SK-N-SH (cell line): ENCODE results near the gene ELMO2. TPM values are rescaled to one million over a fixed set of nuclear protein-coding genes. Genes with fewer than 3 reads are reported as not detected.

Source experiments
- CTCF ChIA-PET: fragments of 300-600, 350-600 bp; formaldehyde crosslinking; extraction: SDS; loops from one replicate; lab custom pipeline; 2021; lab: Yijun Ruan, JAX
- POLR2A ChIA-PET: fragments of 350-600 bp; sonication (Branson Sonifier 250); formaldehyde crosslinking; extraction: SDS; loops from one replicate; lab custom pipeline; 2020; ENCODE audit warnings: antibody characterized with exemption, inconsistent platforms; lab: Yijun Ruan, JAX
- DNase-seq: peaks from one replicate; pipeline ENCODE4 v3.0.0; 2012
- H2AFZ ChIP-seq: fragments of 200-600 bp; sonication (generic); 2 replicates; pipeline ENCODE4 v1.8.1; 2016; ENCODE audit warnings: antibody characterized with exemption, mild to moderate bottlenecking, low read depth
- H3F3A ChIP-seq: fragments of 200-600 bp; sonication (generic); replicated peaks from 2 replicates; pipeline ENCODE3; 2016; ENCODE audit warnings: antibody characterized with exemption, mild to moderate bottlenecking; ENCODE audit not compliant: insufficient read depth
- H3K27ac ChIP-seq, 2 experiments: fragments of 200-500 bp in 1 of 2; fragments of 200-600 bp in 1 of 2; sonication (Bioruptor generic) in 1 of 2; sonication (generic), shearing (Covaris generic) in 1 of 2; 2 replicates each; pipeline versions ENCODE4 v1.5.1 to v1.6.1; 2014 to 2016; ENCODE audit warnings: low read depth in 2 of 2, inconsistent platforms in 1 of 2, low read length in 1 of 2, mild to moderate bottlenecking in 1 of 2, mixed read lengths in 1 of 2
- H3K27me3 ChIP-seq: fragments of 200-600 bp; sonication (generic), shearing (Covaris generic); 2 replicates; pipeline ENCODE4 v1.6.1; 2016; ENCODE audit warnings: mixed run types; ENCODE audit not compliant: insufficient read depth
- H3K36me3 ChIP-seq, 2 experiments: fragments of 200-500 bp in 1 of 2; fragments of 200-600 bp in 1 of 2; sonication (Bioruptor generic) in 1 of 2; sonication (generic) in 1 of 2; replicated peaks in 1 of 2; 2 replicates each; pipeline versions ENCODE3 to v1.5.1; 2014 to 2016; ENCODE audit warnings: low read length in 1 of 2, mild to moderate bottlenecking in 1 of 2; ENCODE audit not compliant: insufficient read depth in 2 of 2, control insufficient read depth in 1 of 2
- H3K4me1 ChIP-seq, 2 experiments: fragments of 200-500 bp in 1 of 2; fragments of 200-600 bp in 1 of 2; sonication (Bioruptor generic) in 1 of 2; sonication (generic), shearing (Covaris generic) in 1 of 2; 2 replicates each; pipeline versions ENCODE4 v1.5.1 to v1.6.1; 2014 to 2016; ENCODE audit warnings: low read depth in 1 of 2, low read length in 1 of 2, mixed run types in 1 of 2; ENCODE audit not compliant: insufficient read depth in 2 of 2, control insufficient read depth in 1 of 2
- H3K4me2 ChIP-seq: fragments of 200-600 bp; sonication (generic), shearing (Covaris generic); 2 replicates; pipeline ENCODE4 v1.6.1; 2017; ENCODE audit warnings: mixed run types
- H3K4me3 ChIP-seq, 2 experiments: fragments of 200-500 bp in 1 of 2; fragments of 200-600 bp in 1 of 2; sonication (Bioruptor generic) in 1 of 2; sonication (generic), shearing (Covaris generic) in 1 of 2; 2 replicates each; pipeline versions ENCODE4 v1.5.1 to v1.8.1; 2014 to 2016; ENCODE audit warnings: low read depth in 2 of 2, inconsistent platforms in 1 of 2, low read length in 1 of 2, mild to moderate bottlenecking in 1 of 2, mixed read lengths in 1 of 2, moderate library complexity in 1 of 2
- H3K79me2 ChIP-seq: fragments of 200-600 bp; sonication (generic); 2 replicates; pipeline ENCODE4 v1.8.1; 2017; ENCODE audit warnings: mild to moderate bottlenecking; ENCODE audit not compliant: insufficient read depth
- H3K9ac ChIP-seq: fragments of 200-600 bp; sonication (generic); 2 replicates; pipeline ENCODE4 v1.6.1; 2017; ENCODE audit warnings: mixed run types
- H3K9me2 ChIP-seq: fragments of 200-600 bp; sonication (generic); 2 replicates; pipeline ENCODE4 v1.6.1; 2017; ENCODE audit warnings: mixed run types
- H3K9me3 ChIP-seq: fragments of 200-600 bp; sonication (generic); 2 replicates; pipeline ENCODE4 v1.6.1; 2017; ENCODE audit warnings: mixed run types, mild to moderate bottlenecking, moderate library complexity
- H4K20me1 ChIP-seq: fragments of 200-600 bp; sonication (generic); 2 replicates; pipeline ENCODE4 v1.6.1; 2017; ENCODE audit warnings: mild to moderate bottlenecking, mixed run types; ENCODE audit not compliant: insufficient read depth
- EP300 ChIP-seq, 2 experiments: IDR thresholded peaks; 2 replicates each; pipeline versions ENCODE4 v1.4.0 to v1.6.1; 2012; ENCODE audit warnings: borderline replicate concordance in 1 of 2, low read depth in 1 of 2, low read length in 1 of 2
- FOXJ3 ChIP-seq: sonication (generic); formaldehyde crosslinking; IDR thresholded peaks from 2 replicates; pipeline ENCODE4 v1.5.1; 2020; ENCODE audit warnings: mild to moderate bottlenecking, missing genetic modification reagents
- NRF1 ChIP-seq: IDR thresholded peaks from 2 replicates; pipeline ENCODE4 v1.6.1; 2012; ENCODE audit warnings: low read depth, mild to moderate bottlenecking, low read length
- RAD21 ChIP-seq: IDR thresholded peaks from 2 replicates; pipeline ENCODE4 v1.6.1; 2012; ENCODE audit warnings: mild to moderate bottlenecking, low read length
- RCOR1 ChIP-seq: fragments of 150-350 bp; IDR thresholded peaks from 2 replicates; pipeline ENCODE4 v1.6.1; 2017; ENCODE audit warnings: antibody characterized with exemption, low read length
- SMC3 ChIP-seq: IDR thresholded peaks from 2 replicates; pipeline ENCODE4 v1.6.1; 2012; ENCODE audit warnings: low read depth, low read length, improper control_type of control experiment
- USF2 ChIP-seq: fragments of 150-350 bp; IDR thresholded peaks from 2 replicates; pipeline ENCODE4 v1.6.1; 2017; ENCODE audit warnings: antibody characterized with exemption, low read length, low read depth, borderline replicate concordance
- WGBS: methylation state at CpG from one replicate; pipeline ENCODE4 v1.1.6; 2017; ENCODE audit warnings: low lambda C conversion rate; 5-methylcytosine and 5-hydroxymethylcytosine counted together
- polyA plus RNA-seq, 3 experiments: library from polyadenylated mRNA; depleted of rRNA; stranded (reverse); fragments of >200 nt; gene quantifications; 2 replicates each; pipeline ENCODE4 v1.2.3, GENCODE V29; 2012

Gene ELMO2
- polyA plus RNA-seq, 1 of the 3 experiments (the other 2 are of a cell fraction): 32.1 TPM

- no peak overlapping the region for H2AFZ ChIP-seq
- no peaks in the 10 kb centered on the region for H4K20me1 ChIP-seq
- DNase-seq: no peak
- H3K4me2 ChIP-seq: no peak overlapping the region
- CTCF ChIA-PET: interaction anchor here (1.0 to 11.6 kb wide), 8 partner anchors 12 to 376 kb away, joined by 3 to 190 read pairs (median 10); partner anchors contain the start of gene CDH22
- TF ChIP-seq NRF1 (no peak), SMC3 (no peak), FOXJ3 (CRISPR knock-in tag) (no peak), RCOR1 (no peak)
- TF ChIP-seq, all 33 proteins: peak for 0
- Histone ChIP-seq H3K9me3 (no peaks in the 10 kb centered on the region), H3K27ac (no peak overlapping the region), H3K9me2 (no peaks in the 10 kb centered on the region), H3K9ac (no peak overlapping the region), H3K4me3 (no peak overlapping the region), H3F3A (no peaks in the 10 kb centered on the region), H3K4me1 (peaks cover 0 to 37% of the 10 kb centered on the region in 2 experiments; a peak in 1 of 4 replicates), H3K79me2 (no peaks in the 10 kb centered on the region), H3K27me3 (no peaks in the 10 kb centered on the region), H3K36me3 (peaks cover 0 to 2% of the 10 kb centered on the region in 2 experiments)
- 53% methylated on average over 10 of the region's 17 CpGs for WGBS
- POLR2A ChIA-PET: interaction anchor here (0.9 to 1.3 kb wide), 2 partner anchors 11 to 16 kb away, joined by 3 to 5 read pairs; no protein-coding TSS in a partner anchor
Observed at GRCh38 chr20:46343348-46343974, 63.0 kb downstream of the ELMO2 start.

GRCh38 chr20:46342451-46343347 is 63.7 kb downstream of the ELMO2 start:
- Histone ChIP-seq H3K27me3 (peaks cover 4% of the 10 kb centered on the region; the same call in 1 of the 2 replicates), H3K9me2 (no peaks in the 10 kb centered on the region), H3K4me3 (no peak overlapping the region), H2AFZ (no peak overlapping the region), H3K9ac (no peak overlapping the region), H3K4me1 (peaks cover 0 to 33% of the 10 kb centered on the region in 2 experiments; a peak in 1 of 4 replicates), H3K9me3 (no peaks in the 10 kb centered on the region), H3K36me3 (no peaks in the 10 kb centered on the region), H3F3A (no peaks in the 10 kb centered on the region), H3K27ac (no peak overlapping the region), H4K20me1 (no peaks in the 10 kb centered on the region), H3K79me2 (no peaks in the 10 kb centered on the region)
- WGBS: 68% methylated on average over 17 of the region's 17 CpGs
- POLR2A ChIA-PET: no interaction called here
- CTCF ChIA-PET: interaction anchor here (0.9 to 11.6 kb wide), 7 partner anchors 11 to 213 kb away, joined by 3 to 190 read pairs (median 6); partner anchors contain the start of gene CDH22
- no peak for DNase-seq
- TF ChIP-seq EP300 (IDR thresholded peaks at IDR 0.05; ENCODE audit: borderline replicate concordance in 1 of 2, low read depth in 1 of 2, low read length in 1 of 2) (no peak), USF2 (no peak), RAD21 (no peak)
- TF ChIP-seq, all 33 proteins: peak for 0
- no peak overlapping the region for H3K4me2 ChIP-seq
